Globus pallidus (tissue), 1 donor: ENCODE results near the gene OR2B6.

Experiments
- DNase-seq: peaks from one replicate; pipeline ENCODE4 v3.0.0-alpha.2; 2015; ENCODE audit warnings: low spot score

Gene OR2B6

DNA sequence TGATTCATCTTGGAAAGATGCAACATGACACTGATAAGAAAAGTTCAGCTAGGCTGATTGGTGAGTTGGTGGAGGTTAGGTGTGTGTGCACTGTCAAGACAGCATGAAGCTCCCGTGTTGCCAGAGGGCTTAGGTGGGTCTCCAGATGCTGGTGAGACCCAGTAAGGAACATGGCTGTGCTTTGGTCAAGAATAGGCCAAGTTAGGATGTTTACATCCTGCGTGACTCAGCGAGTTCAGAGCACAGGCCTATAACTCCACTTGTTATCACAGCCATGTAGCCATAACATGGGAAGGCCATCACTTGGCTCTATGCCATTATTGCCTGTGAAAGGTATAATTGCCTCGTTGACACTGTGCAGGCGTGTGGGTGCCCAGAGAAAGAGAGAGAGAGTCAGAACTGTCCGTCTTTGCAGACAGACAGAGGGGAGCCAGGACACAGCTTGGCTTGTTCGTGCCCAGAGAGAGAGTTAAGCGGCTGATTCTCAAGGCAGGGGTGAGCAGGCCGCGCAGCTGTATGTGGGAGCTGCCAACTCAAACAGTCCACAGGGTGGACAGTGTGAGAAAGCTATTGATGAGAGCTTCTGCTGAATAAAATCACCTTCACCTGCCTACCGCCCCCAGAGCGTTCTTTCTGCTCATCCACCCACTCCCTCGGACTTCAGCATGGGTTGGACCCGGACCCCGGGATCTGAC is 43.5 kb downstream of the OR2B6 start:
- DNase-seq, result no peak

DNA sequence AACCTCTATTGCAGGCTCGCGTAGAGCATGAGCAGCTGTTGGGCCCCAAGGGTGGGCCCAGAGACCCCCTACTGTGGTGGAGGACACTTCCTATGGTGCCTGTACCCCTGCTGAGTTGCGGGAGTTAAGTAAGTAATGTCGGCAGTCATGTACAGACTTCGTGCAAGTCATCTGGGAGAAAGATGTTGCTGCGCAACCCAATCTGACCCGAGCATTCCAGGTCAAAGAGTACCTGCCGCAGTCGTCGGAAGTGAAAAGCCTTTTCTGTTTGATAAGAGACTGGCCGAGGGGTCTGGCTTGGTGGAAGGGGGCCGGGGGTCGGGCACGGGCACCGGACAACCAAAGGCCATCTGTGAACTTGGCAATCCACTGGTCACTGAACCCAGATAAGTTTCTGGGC is 44.3 kb downstream of the OR2B6 start:
- no peak for DNase-seq

DNA sequence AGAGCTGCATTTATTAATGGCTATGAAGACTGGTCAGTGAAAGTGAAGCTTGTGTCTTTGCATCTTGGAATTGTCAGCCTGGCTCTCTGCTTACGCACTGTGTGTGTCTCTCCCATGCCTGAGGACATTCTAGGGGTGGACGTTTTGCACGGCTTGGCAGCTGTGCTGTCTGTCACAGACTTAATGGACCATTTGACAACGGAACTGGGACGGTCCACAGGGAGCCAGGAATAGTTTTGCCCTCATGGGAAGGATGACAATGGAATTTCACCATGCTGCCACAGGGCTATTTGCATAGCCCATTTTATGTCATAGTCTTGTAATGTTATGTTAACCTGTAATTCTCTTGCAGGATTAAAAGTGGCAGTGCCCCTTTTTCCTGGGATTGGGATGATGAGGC is 44.7 kb downstream of the OR2B6 start:
- no peak for DNase-seq

DNA sequence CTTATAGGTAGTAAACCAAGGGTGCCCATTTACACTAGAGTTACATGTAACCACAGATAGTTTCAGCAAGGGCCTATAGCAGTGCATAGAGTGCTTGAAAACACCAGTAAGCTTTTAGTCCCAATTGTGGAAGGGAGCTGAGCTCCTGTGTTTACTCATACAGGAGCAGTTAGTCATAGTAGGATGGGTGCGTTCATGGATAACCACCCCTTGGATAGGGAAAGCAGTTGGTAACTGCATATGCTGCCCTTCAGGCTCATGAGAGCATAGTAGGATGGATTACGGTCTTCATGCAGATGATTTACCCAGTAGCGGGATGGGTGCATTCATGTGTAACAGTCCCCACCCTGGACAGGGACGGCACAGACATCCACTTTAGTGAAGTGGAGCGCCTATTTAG is 45.1 kb downstream of the OR2B6 start:
- DNase-seq, result no peak

DNA sequence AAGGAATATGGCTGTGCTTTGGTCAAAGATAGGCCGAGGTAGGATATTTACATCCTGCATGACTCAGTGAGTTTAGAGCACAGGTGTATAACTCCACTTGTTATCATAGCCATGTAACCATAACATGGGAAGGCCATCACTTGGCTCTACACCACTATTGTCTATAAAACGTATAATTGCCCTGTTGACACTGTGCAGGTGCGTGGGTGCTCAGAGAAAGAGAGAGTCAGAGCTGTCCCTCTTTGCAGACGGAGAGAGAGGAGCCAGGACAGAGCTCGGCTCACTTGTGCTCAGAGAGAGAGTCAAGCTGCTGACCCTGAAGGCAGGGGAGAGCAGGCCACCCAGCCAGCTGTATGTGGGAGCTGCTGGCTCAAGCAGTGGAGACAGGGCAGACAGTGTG is 46.0 kb downstream of the OR2B6 start:
- no peak for DNase-seq

DNA sequence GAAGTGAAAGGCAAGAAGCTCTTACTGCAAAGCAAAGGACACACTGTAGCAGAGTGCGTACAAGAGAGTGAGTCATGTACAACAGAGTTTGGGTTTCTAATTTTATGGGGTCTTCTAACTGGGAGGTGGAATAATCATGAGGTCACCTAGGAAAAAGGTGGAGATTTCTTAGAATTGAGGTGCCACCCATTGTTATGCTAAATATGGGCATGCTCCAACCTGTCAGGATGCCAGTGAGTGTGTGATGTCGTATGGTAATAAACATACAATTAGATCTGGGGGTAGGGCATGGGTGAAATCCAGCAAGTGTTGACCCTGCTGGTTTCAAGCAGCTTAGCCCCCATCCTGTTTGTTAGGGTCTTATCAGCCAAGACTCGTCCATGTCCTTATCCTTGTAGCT is 46.6 kb downstream of the OR2B6 start:
- no peak for DNase-seq

DNA sequence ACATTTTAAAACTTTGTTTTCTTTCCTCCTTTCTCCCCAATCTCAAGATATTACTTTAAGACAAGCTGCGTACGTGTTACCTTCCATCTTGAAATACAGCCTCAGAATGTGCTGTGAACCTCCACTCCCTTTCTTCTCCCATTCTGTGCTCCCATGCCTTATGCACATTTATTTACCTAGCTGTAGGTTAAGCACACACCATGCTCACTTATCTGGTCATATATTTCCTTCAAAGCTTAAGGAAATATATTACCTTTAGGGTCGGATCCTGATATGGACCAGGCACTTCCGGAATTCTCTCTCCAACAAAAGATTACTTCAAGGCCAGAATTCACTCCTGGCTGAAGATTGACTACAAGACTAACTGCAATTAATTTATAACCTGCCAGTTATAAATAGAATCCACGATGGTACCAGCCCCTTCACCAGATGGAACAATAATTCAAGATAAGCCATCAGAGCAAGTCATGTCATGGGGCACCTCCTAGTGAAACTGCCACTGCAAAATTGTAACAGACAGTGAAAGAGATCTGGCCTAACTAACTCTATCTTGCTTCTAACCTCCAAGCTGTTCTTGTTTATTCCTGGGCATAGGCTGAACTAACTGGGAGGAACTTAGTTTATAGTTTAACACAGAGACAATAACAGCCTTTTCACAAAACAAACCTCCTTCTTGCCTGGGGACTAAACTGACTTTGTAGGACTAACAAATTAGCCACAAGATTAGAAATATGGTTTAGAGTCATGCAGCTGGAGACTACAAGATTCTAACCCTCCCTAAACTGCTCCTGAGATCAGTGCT is 47.5 kb downstream of the OR2B6 start:
- DNase-seq, result no peak

DNA sequence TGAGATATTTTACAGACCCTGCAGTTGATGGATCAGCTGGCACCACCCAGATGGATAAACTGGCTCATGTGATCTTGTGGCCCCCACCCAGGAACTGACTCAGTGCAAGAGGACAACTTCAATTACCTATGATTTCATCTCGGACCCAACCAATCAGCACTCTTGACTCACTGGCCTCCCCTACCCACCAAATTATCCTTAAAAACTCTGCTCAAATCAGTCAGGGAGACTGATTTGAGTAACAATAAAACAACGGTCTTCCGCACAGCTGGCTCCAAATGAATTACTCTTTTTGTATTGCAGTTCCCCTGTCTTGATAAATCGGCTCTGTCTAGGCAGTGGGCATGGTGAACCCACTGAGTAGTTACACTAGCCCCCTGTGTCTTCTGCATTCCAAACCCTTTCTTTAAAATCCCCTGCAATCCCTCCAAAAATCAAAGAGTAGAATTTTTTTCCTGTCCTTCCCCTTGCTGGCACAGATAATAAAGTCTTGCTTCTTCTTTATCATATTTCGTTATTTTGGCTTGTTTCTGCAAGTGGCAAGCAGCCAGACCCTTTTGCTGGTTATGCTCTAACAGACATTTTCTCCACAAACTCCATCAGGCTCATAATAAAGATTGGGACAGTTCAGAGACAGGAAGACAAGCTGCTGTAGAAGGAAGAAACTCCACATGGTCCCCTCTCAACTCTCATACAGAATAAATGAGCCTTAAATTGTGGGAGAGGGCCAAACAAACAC is 48.3 kb downstream of the OR2B6 start:
- DNase-seq, result no peak

DNA sequence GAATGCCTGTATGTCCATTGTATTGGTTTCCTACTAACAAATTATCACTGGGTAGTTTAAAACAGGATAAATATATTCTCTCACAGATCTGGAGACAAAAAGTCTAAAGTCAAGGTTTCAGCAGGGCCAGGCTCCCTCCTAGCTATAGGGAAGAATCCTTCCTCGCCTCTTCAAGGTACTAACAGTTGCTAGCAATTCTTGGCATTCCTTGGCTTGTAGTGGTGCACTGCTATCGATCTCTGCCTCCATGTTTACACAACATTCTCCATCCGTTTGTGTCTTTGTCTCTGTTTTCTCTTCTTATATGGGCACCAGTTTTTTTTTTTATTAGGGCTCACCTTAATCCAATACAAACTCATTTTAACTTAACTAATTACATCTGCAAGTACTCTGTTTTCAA is 48.9 kb downstream of the OR2B6 start:
- DNase-seq, result no peak
